ENCODE results near the gene TPD52L2.
"Not testable (repeated sequence)": the region's sequence is repeated elsewhere in the genome, so short reads cannot be mapped to it uniquely, and the experiment has no call there.

The TPD52L2 gene

GRCh38 chr20:63863021-63863797 lies 1.9 kb upstream of the TPD52L2 start:
- peak overlapping the region; percentile 91 to 95 for H3K9ac ChIP-seq (ENCODE audit: low read depth in 1 of 2, low read length in 2 of 2)
- H3K27me3 ChIP-seq (ENCODE audit: control insufficient read depth in 1 of 2, insufficient read depth in 2 of 2, low read length in 2 of 2): peaks cover 2 to 6% of the 10 kb centered on the region in 2 donors
- peak overlapping the region; percentile 87 to 88 for H3K4me3 ChIP-seq (ENCODE audit: low read depth in 1 of 2, low read length in 2 of 2)
- peak overlapping the region; percentile 97 for H3K27ac ChIP-seq (ENCODE audit: low read depth, low read length)
- no peaks in the 10 kb centered on the region for H3K9me3 ChIP-seq (ENCODE audit: control insufficient read depth in 1 of 2, low read length in 2 of 2)
- peaks cover 6 to 15% of the 10 kb centered on the region in 2 donors for H3K36me3 ChIP-seq (ENCODE audit: control insufficient read depth in 1 of 2, insufficient read depth in 2 of 2, low read length in 2 of 2)
- H3K4me1 ChIP-seq (ENCODE audit: control insufficient read depth in 1 of 2, insufficient read depth in 2 of 2, low read length in 2 of 2): peaks cover 24 to 35% of the 10 kb centered on the region in 2 donors

DNA sequence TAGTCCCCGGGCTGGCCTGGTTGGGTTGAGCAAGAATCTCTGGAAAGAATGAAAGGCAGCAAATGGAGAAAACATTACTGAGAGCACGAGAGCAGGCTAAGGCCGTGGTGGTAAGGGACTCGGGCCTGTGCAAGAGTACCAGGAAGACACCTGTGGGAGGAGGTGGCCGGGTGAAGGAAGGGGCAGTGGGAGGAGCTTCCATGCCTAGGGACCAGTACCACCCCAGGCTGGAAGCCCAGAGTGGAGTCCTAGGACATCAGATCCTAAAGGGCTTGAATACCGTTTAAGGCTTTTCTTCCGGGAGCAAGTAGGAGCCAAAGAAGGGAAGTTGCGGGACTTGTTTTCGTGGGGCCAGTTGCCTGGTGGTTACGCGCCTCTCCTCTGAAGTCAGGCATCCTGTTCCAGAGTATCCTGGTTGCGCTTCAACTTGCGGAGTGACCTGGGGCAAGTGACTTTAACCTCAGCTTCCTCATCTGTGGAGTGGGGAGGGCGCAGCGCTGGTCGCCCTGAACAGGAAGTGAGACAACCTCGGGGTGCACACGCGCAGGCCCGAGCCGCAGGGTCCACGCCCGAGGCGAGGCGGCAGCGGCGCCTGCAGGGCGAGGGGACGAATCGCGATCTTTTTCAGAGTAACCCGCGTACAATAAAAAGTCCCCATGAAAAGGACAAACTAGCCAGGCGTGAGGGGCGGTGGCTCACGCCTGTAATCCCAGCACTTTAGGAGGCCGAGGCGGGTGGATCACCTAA lies 1.1 kb upstream of the TPD52L2 start:
- H3K27me3 ChIP-seq (ENCODE audit: control insufficient read depth in 1 of 2, insufficient read depth in 2 of 2, low read length in 2 of 2): peaks cover 0 to under 1% of the 10 kb centered on the region in 2 donors
- H3K27ac ChIP-seq (ENCODE audit: low read depth, low read length): peak overlapping the region; percentile 97
- peaks cover 17 to 28% of the 10 kb centered on the region in 2 donors for H3K4me1 ChIP-seq (ENCODE audit: control insufficient read depth in 1 of 2, insufficient read depth in 2 of 2, low read length in 2 of 2)
- no peaks in the 10 kb centered on the region for H3K9me3 ChIP-seq (ENCODE audit: control insufficient read depth in 1 of 2, low read length in 2 of 2)
- H3K9ac ChIP-seq (ENCODE audit: low read depth in 1 of 2, low read length in 2 of 2): peak overlapping the region; percentile 91 to 95
- H3K4me3 ChIP-seq (ENCODE audit: low read depth in 1 of 2, low read length in 2 of 2): peak overlapping the region; percentile 87 to 88
- H3K36me3 ChIP-seq (ENCODE audit: control insufficient read depth in 1 of 2, insufficient read depth in 2 of 2, low read length in 2 of 2): peaks cover 7 to 23% of the 10 kb centered on the region in 2 donors

- Histone ChIP-seq H3K27ac (ENCODE audit: low read depth, low read length) (peak overlapping the region; percentile 97), H3K4me1 (ENCODE audit: control insufficient read depth in 1 of 2, insufficient read depth in 2 of 2, low read length in 2 of 2) (peaks cover 11 to 23% of the 10 kb centered on the region in 2 donors), H3K9ac (ENCODE audit: low read depth in 1 of 2, low read length in 2 of 2) (peak overlapping the region; percentile 91 to 95), H3K27me3 (ENCODE audit: control insufficient read depth in 1 of 2, insufficient read depth in 2 of 2, low read length in 2 of 2) (no peaks in the 10 kb centered on the region), H3K4me3 (ENCODE audit: low read depth in 1 of 2, low read length in 2 of 2) (peak overlapping the region; percentile 87 to 88), H3K9me3 (ENCODE audit: control insufficient read depth in 1 of 2, low read length in 2 of 2) (no peaks in the 10 kb centered on the region), H3K36me3 (ENCODE audit: control insufficient read depth in 1 of 2, insufficient read depth in 2 of 2, low read length in 2 of 2) (peaks cover 12 to 29% of the 10 kb centered on the region in 2 donors)
These were observed 509 bp upstream of the TPD52L2 start for GRCh38 chr20:63864545-63864977.

- Histone ChIP-seq H3K36me3 (ENCODE audit: control insufficient read depth in 1 of 2, insufficient read depth in 2 of 2, low read length in 2 of 2) (peaks cover 11 to 39% of the 10 kb centered on the region in 2 donors), H3K4me1 (ENCODE audit: control insufficient read depth in 1 of 2, insufficient read depth in 2 of 2, low read length in 2 of 2) (peaks cover 10 to 22% of the 10 kb centered on the region in 2 donors)
- H3K9ac ChIP-seq (ENCODE audit: low read depth in 1 of 2, low read length in 2 of 2); H3K4me3 ChIP-seq (ENCODE audit: low read depth in 1 of 2, low read length in 2 of 2); H3K27me3 ChIP-seq (ENCODE audit: control insufficient read depth in 1 of 2, insufficient read depth in 2 of 2, low read length in 2 of 2); H3K9me3 ChIP-seq (ENCODE audit: control insufficient read depth in 1 of 2, low read length in 2 of 2); H3K27ac ChIP-seq (ENCODE audit: low read depth, low read length): not testable (repeated sequence)
These were observed 2.0 kb downstream of the TPD52L2 start for GRCh38 chr20:63867042-63867441.

DNA sequence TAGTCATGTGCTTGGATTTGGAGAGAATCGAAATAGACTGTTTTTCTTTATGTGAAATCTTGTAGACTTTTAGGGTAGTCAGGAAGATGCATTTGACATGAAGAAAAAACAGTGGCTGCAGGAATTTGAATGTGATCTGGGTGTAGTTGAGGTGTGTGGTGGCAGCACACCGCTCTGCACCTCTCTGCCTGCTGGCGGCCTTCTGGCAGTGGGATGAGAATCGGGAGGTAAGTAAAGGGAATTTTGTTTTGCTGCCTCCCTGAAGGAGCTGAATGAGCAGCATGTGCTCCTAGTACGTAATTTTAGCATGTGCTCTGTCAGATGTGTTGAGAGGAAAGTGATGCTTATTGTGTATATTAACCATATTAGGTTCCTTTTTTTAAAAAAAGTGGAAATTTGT lies 3.2 kb downstream of the TPD52L2 start:
- H3K4me1 ChIP-seq (ENCODE audit: control insufficient read depth in 1 of 2, insufficient read depth in 2 of 2, low read length in 2 of 2): peaks cover 7 to 19% of the 10 kb centered on the region in 2 donors

DNA sequence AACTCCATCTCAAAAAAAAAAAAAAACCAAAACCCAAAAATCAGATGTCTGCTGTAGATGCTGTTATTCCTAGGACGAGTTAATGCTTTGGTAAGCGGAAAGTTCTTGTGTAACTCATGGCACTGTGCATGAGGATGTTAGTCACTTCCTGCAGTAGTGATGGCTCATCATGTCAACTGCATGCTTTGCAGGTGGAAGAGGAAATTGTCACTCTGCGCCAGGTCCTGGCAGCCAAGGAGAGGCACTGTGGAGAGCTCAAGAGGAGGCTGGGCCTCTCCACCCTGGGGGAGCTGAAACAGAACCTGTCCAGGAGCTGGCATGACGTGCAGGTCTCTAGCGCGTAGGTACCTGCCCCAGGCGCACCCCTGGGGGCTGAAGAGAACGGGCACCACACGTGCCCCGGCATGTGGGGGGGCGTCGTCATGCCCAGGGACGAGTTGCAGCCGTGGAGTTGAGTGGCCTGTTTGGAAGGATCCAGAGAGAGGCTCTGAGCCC lies 8.5 kb downstream of the TPD52L2 start:
- no peaks in the 10 kb centered on the region for H3K27me3 ChIP-seq (ENCODE audit: control insufficient read depth in 1 of 2, insufficient read depth in 2 of 2, low read length in 2 of 2)
- H3K9ac ChIP-seq (ENCODE audit: low read depth in 1 of 2, low read length in 2 of 2): no peak overlapping the region
- H3K4me1 ChIP-seq (ENCODE audit: control insufficient read depth in 1 of 2, insufficient read depth in 2 of 2, low read length in 2 of 2): no peaks in the 10 kb centered on the region
- H3K27ac ChIP-seq (ENCODE audit: low read depth, low read length): peak overlapping the region; percentile 39
- H3K4me3 ChIP-seq (ENCODE audit: low read depth in 1 of 2, low read length in 2 of 2): no peak overlapping the region
- no peaks in the 10 kb centered on the region for H3K9me3 ChIP-seq (ENCODE audit: control insufficient read depth in 1 of 2, low read length in 2 of 2)
- peaks cover 33 to 79% of the 10 kb centered on the region in 2 donors for H3K36me3 ChIP-seq (ENCODE audit: control insufficient read depth in 1 of 2, insufficient read depth in 2 of 2, low read length in 2 of 2)

More for the DNA sequence above, 3.2 kb downstream of the TPD52L2 start:
- no peak overlapping the region for H3K9ac ChIP-seq (ENCODE audit: low read depth in 1 of 2, low read length in 2 of 2)
- peaks cover 9 to 38% of the 10 kb centered on the region in 2 donors for H3K36me3 ChIP-seq (ENCODE audit: control insufficient read depth in 1 of 2, insufficient read depth in 2 of 2, low read length in 2 of 2)
- H3K4me3 ChIP-seq (ENCODE audit: low read depth in 1 of 2, low read length in 2 of 2): no peak overlapping the region
- H3K27me3 ChIP-seq (ENCODE audit: control insufficient read depth in 1 of 2, insufficient read depth in 2 of 2, low read length in 2 of 2): no peaks in the 10 kb centered on the region
- no peak overlapping the region for H3K27ac ChIP-seq (ENCODE audit: low read depth, low read length)
- H3K9me3 ChIP-seq (ENCODE audit: control insufficient read depth in 1 of 2, low read length in 2 of 2): no peaks in the 10 kb centered on the region

DNA sequence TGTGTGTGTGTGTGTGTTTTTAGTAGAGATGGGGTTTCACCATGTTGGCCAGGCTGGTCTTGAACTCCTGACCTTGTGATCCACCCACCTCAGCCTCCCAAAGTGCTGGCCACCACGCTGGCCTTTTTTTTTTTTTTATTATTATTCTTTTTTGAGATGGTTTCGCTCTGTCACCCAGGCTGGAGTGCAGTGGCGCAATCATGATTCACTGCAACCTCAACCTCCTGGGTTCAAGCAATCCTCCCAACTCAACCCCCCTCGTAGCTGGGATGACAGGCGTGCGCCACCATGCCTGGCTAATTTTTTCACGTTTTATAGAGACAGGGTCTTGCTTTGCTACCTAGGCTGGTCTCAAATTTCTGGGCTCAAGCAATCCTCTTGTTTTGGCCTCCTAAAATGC lies 9.2 kb downstream of the TPD52L2 start:
- not testable (repeated sequence) for H3K27me3 ChIP-seq (ENCODE audit: control insufficient read depth in 1 of 2, insufficient read depth in 2 of 2, low read length in 2 of 2); H3K4me1 ChIP-seq (ENCODE audit: control insufficient read depth in 1 of 2, insufficient read depth in 2 of 2, low read length in 2 of 2); H3K9ac ChIP-seq (ENCODE audit: low read depth in 1 of 2, low read length in 2 of 2); H3K4me3 ChIP-seq (ENCODE audit: low read depth in 1 of 2, low read length in 2 of 2); H3K9me3 ChIP-seq (ENCODE audit: control insufficient read depth in 1 of 2, low read length in 2 of 2); H3K27ac ChIP-seq (ENCODE audit: low read depth, low read length)
- peaks cover 32 to 79% of the 10 kb centered on the region in 2 donors for H3K36me3 ChIP-seq (ENCODE audit: control insufficient read depth in 1 of 2, insufficient read depth in 2 of 2, low read length in 2 of 2)

GRCh38 chr20:63876489-63877036 lies 11.5 kb downstream of the TPD52L2 start:
- H3K4me3 ChIP-seq (ENCODE audit: low read depth in 1 of 2, low read length in 2 of 2): no peak overlapping the region
- H3K27me3 ChIP-seq (ENCODE audit: control insufficient read depth in 1 of 2, insufficient read depth in 2 of 2, low read length in 2 of 2): no peaks in the 10 kb centered on the region
- peaks cover 3 to 6% of the 10 kb centered on the region in 2 donors for H3K4me1 ChIP-seq (ENCODE audit: control insufficient read depth in 1 of 2, insufficient read depth in 2 of 2, low read length in 2 of 2)
- H3K36me3 ChIP-seq (ENCODE audit: control insufficient read depth in 1 of 2, insufficient read depth in 2 of 2, low read length in 2 of 2): peaks cover 28 to 64% of the 10 kb centered on the region in 2 donors
- H3K27ac ChIP-seq (ENCODE audit: low read depth, low read length): no peak overlapping the region
- no peak overlapping the region for H3K9ac ChIP-seq (ENCODE audit: low read depth in 1 of 2, low read length in 2 of 2)
- H3K9me3 ChIP-seq (ENCODE audit: control insufficient read depth in 1 of 2, low read length in 2 of 2): no peaks in the 10 kb centered on the region

DNA sequence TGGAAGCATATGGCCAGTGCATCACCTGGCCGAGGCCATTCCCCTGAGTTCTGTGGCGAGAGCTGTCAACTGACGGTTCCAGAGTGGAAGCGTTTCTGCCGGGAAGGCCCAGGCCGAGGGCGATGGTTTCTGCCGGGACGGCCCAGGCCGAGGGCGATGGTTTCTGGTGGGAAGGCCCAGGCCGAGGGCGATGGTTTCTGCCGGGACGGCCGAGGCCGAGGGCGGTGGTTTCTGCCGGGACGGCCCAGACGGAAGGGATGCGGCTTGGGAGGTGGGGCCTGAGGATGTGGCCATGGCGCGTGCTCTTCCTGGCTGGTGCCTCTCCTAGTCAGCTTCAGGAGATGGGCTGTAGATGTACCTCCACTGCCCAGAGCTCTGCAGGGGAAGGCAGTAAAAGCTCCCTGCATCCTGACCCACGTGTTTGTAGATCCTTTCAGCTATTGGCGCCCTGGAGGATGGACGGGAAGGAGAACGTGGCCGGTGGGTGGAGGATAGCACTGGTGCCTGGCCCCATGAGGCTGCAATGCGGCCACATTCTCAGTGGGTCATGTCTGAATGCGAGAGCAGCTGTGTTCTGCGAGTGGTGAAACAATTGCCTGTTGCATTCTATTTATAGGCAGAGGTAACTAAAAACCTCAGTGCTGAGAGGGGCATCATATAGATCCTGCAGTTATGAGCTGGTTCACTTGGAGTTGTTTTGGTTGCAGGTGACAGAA lies 12.8 kb downstream of the TPD52L2 start:
- Histone ChIP-seq H3K36me3 (ENCODE audit: control insufficient read depth in 1 of 2, insufficient read depth in 2 of 2, low read length in 2 of 2) (peaks cover 28 to 61% of the 10 kb centered on the region in 2 donors), H3K9ac (ENCODE audit: low read depth in 1 of 2, low read length in 2 of 2) (no peak overlapping the region), H3K9me3 (ENCODE audit: control insufficient read depth in 1 of 2, low read length in 2 of 2) (no peaks in the 10 kb centered on the region), H3K4me1 (ENCODE audit: control insufficient read depth in 1 of 2, insufficient read depth in 2 of 2, low read length in 2 of 2) (peaks cover 7 to 14% of the 10 kb centered on the region in 2 donors), H3K27ac (ENCODE audit: low read depth, low read length) (no peak overlapping the region), H3K27me3 (ENCODE audit: control insufficient read depth in 1 of 2, insufficient read depth in 2 of 2, low read length in 2 of 2) (no peaks in the 10 kb centered on the region), H3K4me3 (ENCODE audit: low read depth in 1 of 2, low read length in 2 of 2) (no peak overlapping the region)
